ENCODE results near the gene OPA3. TPM values are rescaled to one million over a fixed set of nuclear protein-coding genes. Genes with fewer than 3 reads are reported as not detected.
A peak's percentile ranks its signal among the peaks of the same experiment; 100 is the strongest.

OPA3 gene
- total RNA-seq, 1 experiment from 2014 or later = 11.1 TPM

DNA sequence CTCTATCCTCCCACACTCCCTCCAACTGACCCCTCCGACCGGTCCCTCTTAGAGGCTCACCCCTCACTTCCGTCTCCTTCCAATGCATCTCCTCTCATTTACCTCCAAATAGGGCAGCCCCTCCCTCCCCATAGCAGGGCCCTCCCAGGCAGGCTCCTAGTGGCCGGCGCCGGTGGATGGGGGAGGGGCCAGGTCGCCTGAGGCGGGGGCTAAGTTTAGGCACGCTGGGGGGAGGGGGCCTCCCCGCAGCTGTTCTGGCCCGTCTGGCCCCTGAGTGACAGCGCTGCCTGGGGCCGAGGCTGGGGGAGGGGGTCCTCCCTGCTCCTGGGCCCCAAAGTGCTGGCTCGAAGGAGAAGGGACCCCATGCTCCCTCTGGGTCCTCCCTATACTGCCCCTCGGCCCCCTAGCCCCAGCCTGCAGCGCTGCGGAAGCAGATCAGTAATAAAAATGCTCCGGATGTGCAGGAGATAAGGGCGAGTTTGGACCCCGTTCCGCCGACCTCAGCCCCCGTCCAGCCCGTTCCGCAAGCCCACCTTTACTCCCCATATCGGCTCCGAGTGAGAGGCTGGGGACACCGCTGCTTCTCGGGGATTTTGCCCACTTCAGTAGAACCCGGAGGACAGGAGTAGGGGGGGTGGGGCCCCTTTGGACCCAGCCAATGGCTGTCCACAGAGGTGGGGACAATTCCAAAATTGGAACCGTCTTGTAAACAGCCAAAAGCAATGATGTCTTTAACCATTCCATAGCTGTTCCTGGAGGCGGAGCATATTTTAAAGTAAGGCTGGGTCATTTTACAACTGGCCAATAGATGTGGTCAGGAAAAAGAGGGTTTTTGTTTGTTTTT lies 91.8 kb downstream of the OPA3 start:
- intact Hi-C loops (cut with micrococcal nuclease) = loop anchor here (2.0 kb wide), 1 partner anchor 150 kb away; no protein-coding TSS in a partner anchor
- Histone ChIP-seq H2AFZ (ENCODE audit: low read depth, low read length, poor library complexity, severe bottlenecking) (peak overlapping the region; percentile 55), H3K79me2 (ENCODE audit: insufficient read depth, low read length) (no peaks in the 10 kb centered on the region), H3K9ac (ENCODE audit: low read length) (peak overlapping the region; percentile 53), H3K36me3 (ENCODE audit: control insufficient read depth in 1 of 2, insufficient read depth in 2 of 2, low read length in 2 of 2) (no peaks in the 10 kb centered on the region), H3K9me2 (ENCODE audit: insufficient read depth) (no peaks in the 10 kb centered on the region), H3K27ac (ENCODE audit: low read depth, low read length) (peak overlapping the region; percentile 68), H4K20me1 (ENCODE audit: insufficient read depth) (no peaks in the 10 kb centered on the region), H3K4me3 (replicated peaks in 1 of 2; ENCODE audit: low read depth in 1 of 2, low read length in 2 of 2) (peak overlapping the region; percentile 59 to 63), H3K9me3 (ENCODE audit: control insufficient read depth in 1 of 2, insufficient read depth in 1 of 2, low read depth in 1 of 2, low read length in 2 of 2) (no peaks in the 10 kb centered on the region), H3K4me2 (ENCODE audit: low read length) (peak overlapping the region; percentile 74), H3K4me1 (ENCODE audit: control insufficient read depth in 1 of 2, insufficient read depth in 2 of 2, low read length in 2 of 2) (peaks cover 13 to 39% of the 10 kb centered on the region in 2 experiments), H3K27me3 (ENCODE audit: insufficient read depth, low read length) (peaks cover 10% of the 10 kb centered on the region; the same call in 1 of the 2 replicates)
- RAD21 ChIA-PET (ENCODE audit: low non-redundant PET in 1 of 2, low total read pairs in 2 of 2, uncharacterized antibody in 2 of 2, unreplicated experiment in 2 of 2) = interaction anchor here in 1 of 2 experiments (0.6 kb wide), 1 partner anchor 14 kb away, joined by 3 read pairs; no protein-coding TSS in a partner anchor
- CTCF ChIA-PET = interaction anchor here (0.6 to 5.3 kb wide), 9 partner anchors 8 to 149 kb away, joined by 3 to 33 read pairs (median 3); partner anchors contain the start of gene FOSB
- DNase-seq (ENCODE audit: low read depth, low spot score) = peak; percentile 72
- TSS peak; percentile 63 for BruUV-seq (replicated peaks)
- POLR2A ChIA-PET = no interaction called here
- peak; percentile 64 for ATAC-seq
- TF ChIP-seq POLR2AphosphoS5 (IDR thresholded peaks at IDR 0.05; ENCODE audit: low read depth, low read length) = peak; percentile 47
- no peak for TF ChIP-seq ZFX (IDR thresholded peaks at IDR 0.05)
- TF ChIP-seq, protein P1, sequence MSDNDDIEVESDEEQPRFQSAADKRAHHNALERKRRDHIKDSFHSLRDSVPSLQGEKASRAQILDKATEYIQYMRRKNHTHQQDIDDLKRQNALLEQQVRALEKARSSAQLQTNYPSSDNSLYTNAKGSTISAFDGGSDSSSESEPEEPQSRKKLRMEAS (IDR thresholded peaks at IDR 0.05) = no peak
- TF ChIP-seq, protein P2, sequence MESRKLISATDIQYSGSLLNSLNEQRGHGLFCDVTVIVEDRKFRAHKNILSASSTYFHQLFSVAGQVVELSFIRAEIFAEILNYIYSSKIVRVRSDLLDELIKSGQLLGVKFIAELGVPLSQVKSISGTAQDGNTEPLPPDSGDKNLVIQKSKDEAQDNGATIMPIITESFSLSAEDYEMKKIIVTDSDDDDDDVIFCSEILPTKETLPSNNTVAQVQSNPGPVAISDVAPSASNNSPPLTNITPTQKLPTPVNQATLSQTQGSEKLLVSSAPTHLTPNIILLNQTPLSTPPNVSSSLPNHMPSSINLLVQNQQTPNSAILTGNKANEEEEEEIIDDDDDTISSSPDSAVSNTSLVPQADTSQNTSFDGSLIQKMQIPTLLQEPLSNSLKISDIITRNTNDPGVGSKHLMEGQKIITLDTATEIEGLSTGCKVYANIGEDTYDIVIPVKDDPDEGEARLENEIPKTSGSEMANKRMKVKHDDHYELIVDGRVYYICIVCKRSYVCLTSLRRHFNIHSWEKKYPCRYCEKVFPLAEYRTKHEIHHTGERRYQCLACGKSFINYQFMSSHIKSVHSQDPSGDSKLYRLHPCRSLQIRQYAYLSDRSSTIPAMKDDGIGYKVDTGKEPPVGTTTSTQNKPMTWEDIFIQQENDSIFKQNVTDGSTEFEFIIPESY (IDR thresholded peaks at IDR 0.05; ENCODE audit: extremely low read depth, insufficient replicate concordance, low read length) = no peak
- TF ChIP-seq SP1 (IDR thresholded peaks at IDR 0.05; ENCODE audit: low read depth) = peak; percentile 25; the same call in 1 of the 2 replicates
- TF ChIP-seq, protein P3, sequence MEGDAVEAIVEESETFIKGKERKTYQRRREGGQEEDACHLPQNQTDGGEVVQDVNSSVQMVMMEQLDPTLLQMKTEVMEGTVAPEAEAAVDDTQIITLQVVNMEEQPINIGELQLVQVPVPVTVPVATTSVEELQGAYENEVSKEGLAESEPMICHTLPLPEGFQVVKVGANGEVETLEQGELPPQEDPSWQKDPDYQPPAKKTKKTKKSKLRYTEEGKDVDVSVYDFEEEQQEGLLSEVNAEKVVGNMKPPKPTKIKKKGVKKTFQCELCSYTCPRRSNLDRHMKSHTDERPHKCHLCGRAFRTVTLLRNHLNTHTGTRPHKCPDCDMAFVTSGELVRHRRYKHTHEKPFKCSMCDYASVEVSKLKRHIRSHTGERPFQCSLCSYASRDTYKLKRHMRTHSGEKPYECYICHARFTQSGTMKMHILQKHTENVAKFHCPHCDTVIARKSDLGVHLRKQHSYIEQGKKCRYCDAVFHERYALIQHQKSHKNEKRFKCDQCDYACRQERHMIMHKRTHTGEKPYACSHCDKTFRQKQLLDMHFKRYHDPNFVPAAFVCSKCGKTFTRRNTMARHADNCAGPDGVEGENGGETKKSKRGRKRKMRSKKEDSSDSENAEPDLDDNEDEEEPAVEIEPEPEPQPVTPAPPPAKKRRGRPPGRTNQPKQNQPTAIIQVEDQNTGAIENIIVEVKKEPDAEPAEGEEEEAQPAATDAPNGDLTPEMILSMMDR (IDR thresholded peaks at IDR 0.05 in 2 of 3, conservative IDR thresholded peaks at IDR 0.05 in 1 of 3; ENCODE audit: borderline replicate concordance in 1 of 3, insufficient read depth in 1 of 3, low read depth in 2 of 3, low read length in 2 of 3) = no peak
